NOMO-1 (cell line): ENCODE results near the gene TNNT3.

ENCODE experiments used
- DNase-seq, 2 experiments: peaks; one replicate each; lab custom pipeline; 2025; ENCODE audit not compliant: unreplicated experiment in 2 of 2; lab: John Stamatoyannopoulos, UW

TNNT3 gene

DNA sequence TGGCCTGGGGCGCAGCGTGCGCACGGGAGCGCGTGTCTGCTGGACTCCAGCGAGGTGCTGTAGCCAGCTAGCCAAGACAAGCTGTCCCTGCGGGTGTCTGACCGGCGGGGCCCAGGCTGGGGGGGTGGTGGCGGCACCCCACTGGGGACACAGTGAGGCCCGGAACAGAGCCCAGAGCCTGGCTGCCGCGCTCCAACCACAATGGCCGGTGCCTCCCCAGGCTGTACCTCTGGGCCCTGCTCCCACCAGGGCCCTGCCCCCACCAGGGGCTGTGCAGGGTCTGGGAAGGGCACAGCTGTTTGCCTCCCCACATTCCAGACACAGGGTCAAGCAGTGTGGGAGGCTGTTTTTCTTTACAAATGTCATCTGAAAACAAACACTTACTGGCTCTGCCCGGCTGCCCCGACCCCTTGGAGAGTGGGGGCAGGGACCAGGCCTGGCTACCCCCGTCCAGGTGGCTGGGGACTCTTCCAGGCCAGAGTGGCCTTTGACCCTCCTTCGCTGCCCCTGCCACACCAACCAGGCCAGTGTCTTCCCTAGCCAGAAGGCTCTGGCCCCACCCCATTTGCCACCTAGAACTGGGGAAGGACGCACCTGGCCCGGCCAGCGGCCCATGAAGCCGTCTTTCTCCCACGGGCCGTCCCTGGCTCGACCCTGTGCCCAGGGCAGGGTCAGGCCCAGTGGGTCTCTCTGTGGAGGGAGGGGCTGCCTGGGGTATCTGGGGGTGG is 63.5 kb downstream of the TNNT3 start:
- no peak for DNase-seq

GRCh38 chr11:1983601-1983961 is 64.1 kb downstream of the TNNT3 start:
- no peak for DNase-seq

DNA sequence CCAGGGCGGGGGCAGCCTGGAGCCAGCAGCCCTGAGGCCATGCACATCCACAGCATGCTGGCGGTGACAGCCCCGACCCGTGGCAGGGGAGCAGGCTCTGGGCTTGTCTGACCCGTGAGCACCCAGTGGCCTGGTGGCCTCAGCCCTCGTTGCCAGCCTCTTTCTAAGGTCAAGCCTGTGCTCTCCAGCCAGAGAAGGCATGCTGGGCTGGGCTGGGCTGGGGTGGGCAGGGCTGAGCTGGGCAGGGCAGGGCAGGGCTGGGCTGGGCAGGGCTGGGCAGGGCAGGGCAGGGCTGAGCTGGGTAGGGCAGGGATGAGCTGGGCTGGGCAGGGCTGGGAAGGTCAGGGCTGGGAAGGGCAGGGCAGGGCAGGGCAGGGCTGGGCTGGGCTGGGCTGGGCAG is 67.5 kb downstream of the TNNT3 start:
- no peak for DNase-seq

GRCh38 chr11:1988174-1988573 is 68.7 kb downstream of the TNNT3 start:
- DNase-seq = no peak
